HG03025 (cell line): ENCODE data around the gene ELK1.
"Not testable (repeated sequence)": the region's sequence is repeated elsewhere in the genome, so short reads cannot be mapped to it uniquely, and the experiment has no call there.

Source experiments
- ATAC-seq: cut with Tn5 transposase; IDR thresholded peaks from one replicate; pipeline ENCODE4 v1.9.1; 2021; ENCODE audit warnings: mild to moderate bottlenecking, moderate library complexity; ENCODE audit not compliant: unreplicated experiment, low FRiP score

ELK1 gene

GRCh38 chrX:47650164-47651042 lies at the start of gene ELK1:
ELK1 (minus strand) TSS chrX:47650563; CDS start chrX:47641441, 9,122 bp downstream.
- ATAC-seq: peak; percentile 89

GRCh38 chrX:47697181-47697580 lies 46.8 kb upstream of the ELK1 start:
- no peak for ATAC-seq

- ATAC-seq: no peak
Measured at GRCh38 chrX:47690175-47690574, 39.8 kb upstream of the ELK1 start.

- ATAC-seq: no peak
Measured at GRCh38 chrX:47687263-47687662, 36.9 kb upstream of the ELK1 start.

GRCh38 chrX:47683829-47684205 lies 33.5 kb upstream of the ELK1 start:
- no peak for ATAC-seq

GRCh38 chrX:47683184-47683828 lies 32.9 kb upstream of the ELK1 start:
- ATAC-seq: no peak

GRCh38 chrX:47675959-47676859 lies 25.8 kb upstream of the ELK1 start:
- not testable (repeated sequence) for ATAC-seq

GRCh38 chrX:47674776-47675175 lies 24.4 kb upstream of the ELK1 start:
- no peak for ATAC-seq

GRCh38 chrX:47665797-47666196 lies 15.4 kb upstream of the ELK1 start:
- not testable (repeated sequence) for ATAC-seq

- ATAC-seq: no peak
Measured at GRCh38 chrX:47664737-47665136, 14.4 kb upstream of the ELK1 start.

- no peak for ATAC-seq
Measured at GRCh38 chrX:47662144-47662657, 11.8 kb upstream of the ELK1 start.

- no peak for ATAC-seq
Measured at GRCh38 chrX:47661539-47661938, 11.2 kb upstream of the ELK1 start.

- no peak for ATAC-seq
Measured at GRCh38 chrX:47659421-47659726, 9.0 kb upstream of the ELK1 start.

GRCh38 chrX:47658684-47659420 lies 8.5 kb upstream of the ELK1 start, which contains the start of gene UXT:
UXT (minus strand) TSS chrX:47659180; CDS start chrX:47658927, 253 bp downstream.
- ATAC-seq: peak; percentile 77

GRCh38 chrX:47658301-47658683 lies 7.9 kb upstream of the ELK1 start:
- ATAC-seq: no peak

GRCh38 chrX:47651043-47651905 lies 911 bp upstream of the ELK1 start:
- no peak for ATAC-seq

- ATAC-seq: no peak
Measured at GRCh38 chrX:47649781-47650163, 591 bp downstream of the ELK1 start.

- no peak for ATAC-seq
Measured at GRCh38 chrX:47649271-47649670, 1.1 kb downstream of the ELK1 start.

- no peak for ATAC-seq
Measured at GRCh38 chrX:47648376-47648775, 2.0 kb downstream of the ELK1 start.
